ENCODE data around the gene ABCA7.

- TF ChIP-seq CTCF (IDR thresholded peaks at IDR 0.05; ENCODE audit: low read depth, low read length) (peak; percentile 59), POLR2A (IDR thresholded peaks at IDR 0.05; ENCODE audit: extremely low read depth, insufficient read length) (no peak)
Measured at GRCh38 chr19:1001538-1002166, 38.3 kb upstream of the ABCA7 start.

Data from NB4 (cell line).